COLO668 (cell line): ENCODE measurements around the gene SLC9A7.

Experiments
- DNase-seq: peaks from one replicate; lab custom pipeline; 2025; ENCODE audit not compliant: unreplicated experiment; lab: John Stamatoyannopoulos, UW

The SLC9A7 gene

GRCh38 chrX:46575586-46575985 lies 183.3 kb downstream of the SLC9A7 start:
- no peak for DNase-seq

GRCh38 chrX:46574774-46575381 lies 184.0 kb downstream of the SLC9A7 start:
- peak; percentile 87 for DNase-seq

- peak; percentile 82 for DNase-seq
Measured at GRCh38 chrX:46573892-46574773, 184.8 kb downstream of the SLC9A7 start.

- DNase-seq: peak; percentile 71
Measured at GRCh38 chrX:46573331-46573891, 185.5 kb downstream of the SLC9A7 start, which contains the start of gene CHST7. Gene CHST7 (plus strand): TSS chrX:46573765. CDS start chrX:46573932, 167 bp downstream.

- no peak for DNase-seq
Measured at GRCh38 chrX:46572340-46572936, 186.5 kb downstream of the SLC9A7 start.

GRCh38 chrX:46571423-46572339 lies 187.2 kb downstream of the SLC9A7 start:
- DNase-seq: no peak

GRCh38 chrX:46569621-46570020 lies 189.3 kb downstream of the SLC9A7 start:
- DNase-seq: no peak

- DNase-seq: no peak
Measured at GRCh38 chrX:46567388-46567787, 191.5 kb downstream of the SLC9A7 start.

GRCh38 chrX:46561824-46562657 lies 196.9 kb downstream of the SLC9A7 start:
- no peak for DNase-seq

GRCh38 chrX:46559062-46559461 lies 199.9 kb downstream of the SLC9A7 start:
- no peak for DNase-seq

GRCh38 chrX:46554942-46555341 lies 204.0 kb downstream of the SLC9A7 start:
- no peak for DNase-seq

- DNase-seq: no peak
Measured at GRCh38 chrX:46553935-46554334, 205.0 kb downstream of the SLC9A7 start.

GRCh38 chrX:46551494-46552128 lies 207.3 kb downstream of the SLC9A7 start:
- no peak for DNase-seq

GRCh38 chrX:46549914-46550313 lies 209.0 kb downstream of the SLC9A7 start:
- no peak for DNase-seq
